ENCODE data around the gene SART3.
"Not testable (repeated sequence)": the region's sequence is repeated elsewhere in the genome, so short reads cannot be mapped to it uniquely, and the experiment has no call there.

Gene SART3

DNA sequence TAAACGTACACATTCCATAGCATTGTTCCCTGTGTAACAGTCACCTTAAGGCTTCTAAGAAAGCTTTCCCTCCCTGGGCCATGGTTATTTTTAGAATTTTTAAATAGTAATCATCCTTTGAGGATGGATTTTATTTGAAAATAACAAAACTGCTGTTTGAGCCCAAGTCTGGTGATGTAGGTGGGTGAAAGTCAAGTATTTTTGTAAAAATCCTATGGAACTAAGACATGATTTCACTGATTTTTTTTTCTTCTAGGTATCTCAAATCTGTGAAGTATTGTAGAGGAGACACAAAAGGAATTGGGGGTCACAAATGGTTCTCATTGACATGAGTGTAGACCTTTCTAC, 2.8 kb upstream of the SART3 start:
- DNase-seq (ENCODE audit: low read depth in 2 of 2, low spot score in 1 of 2): no peak

DNA sequence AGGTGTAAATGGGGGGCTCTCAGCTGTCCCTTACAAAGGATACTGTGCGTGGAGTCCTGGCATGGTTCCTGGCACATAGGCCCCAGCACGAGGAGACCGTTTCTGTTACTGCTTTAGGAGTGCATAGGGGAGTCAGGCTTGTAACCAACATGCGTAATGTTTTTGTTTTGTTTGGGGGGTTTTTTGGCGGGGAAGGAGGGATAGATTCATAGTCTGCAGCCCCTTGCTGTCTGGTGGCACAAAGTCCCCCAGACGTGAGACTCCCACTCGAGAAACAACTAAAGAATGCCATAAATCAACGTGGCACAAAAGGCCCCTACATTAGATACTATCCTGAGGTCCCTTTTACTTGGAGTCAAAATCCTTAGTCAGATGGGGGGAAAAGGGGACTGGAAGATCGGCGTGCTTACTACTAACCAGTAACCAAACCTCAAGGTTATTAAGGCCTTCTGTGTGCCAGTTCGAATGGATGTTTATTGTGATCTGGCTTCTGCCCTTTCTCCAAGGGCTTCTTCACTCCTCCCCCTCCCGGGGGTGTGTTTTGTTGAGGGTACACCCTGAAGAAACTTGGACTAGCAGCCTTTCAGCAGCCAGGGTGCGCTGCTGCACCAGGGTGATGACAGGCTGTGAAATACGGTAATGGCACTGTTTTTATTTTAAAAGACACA, 2.3 kb upstream of the SART3 start:
- peak; percentile 46 to 74 for DNase-seq (ENCODE audit: low read depth in 2 of 2, low spot score in 1 of 2)

DNA sequence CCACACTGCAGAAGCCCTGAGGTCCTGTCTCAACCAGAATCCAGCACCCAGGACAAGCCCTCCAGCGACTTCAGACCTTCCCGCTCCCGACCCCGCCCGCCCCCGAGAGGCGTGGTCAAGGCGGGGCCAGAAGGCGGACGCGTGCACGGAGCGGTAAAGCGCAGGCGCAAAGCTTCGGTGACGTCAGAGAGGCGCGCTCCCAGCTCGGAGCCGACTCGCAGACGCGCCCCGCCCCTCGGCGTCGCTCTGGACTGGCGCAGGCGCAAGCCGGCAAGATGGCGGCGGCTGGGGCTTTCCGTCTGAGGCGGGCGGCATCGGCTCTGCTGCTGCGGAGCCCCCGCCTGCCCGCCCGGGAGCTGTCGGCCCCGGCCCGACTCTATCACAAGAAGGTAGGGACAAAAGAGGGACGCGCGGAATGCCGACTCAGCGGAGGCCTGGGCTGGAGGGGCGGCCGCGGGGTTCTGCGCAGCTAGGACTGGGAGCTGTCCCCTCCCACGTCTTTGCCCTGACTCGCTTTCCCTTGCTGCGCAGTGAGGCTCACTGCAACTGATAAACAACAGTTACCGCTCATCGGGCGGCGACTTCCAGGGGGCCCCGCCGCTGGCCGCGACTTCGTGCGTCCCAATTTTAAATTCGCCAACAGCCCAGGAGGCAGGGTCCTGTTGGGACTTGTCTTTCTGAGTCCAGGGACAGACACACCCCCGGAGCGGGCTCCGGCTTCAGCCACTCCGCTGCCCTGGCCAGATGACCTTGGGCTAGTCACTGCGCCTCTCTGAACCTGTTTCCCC, 1.6 kb upstream of the SART3 start, which contains the start of gene ISCU:
TSS of gene ISCU (plus strand) at position 249 of the 788 bp plus-strand sequence. CDS start at position 276, 27 bp downstream.
- DNase-seq (ENCODE audit: low read depth in 2 of 2, low spot score in 1 of 2): peak; percentile 98 to 99

DNA sequence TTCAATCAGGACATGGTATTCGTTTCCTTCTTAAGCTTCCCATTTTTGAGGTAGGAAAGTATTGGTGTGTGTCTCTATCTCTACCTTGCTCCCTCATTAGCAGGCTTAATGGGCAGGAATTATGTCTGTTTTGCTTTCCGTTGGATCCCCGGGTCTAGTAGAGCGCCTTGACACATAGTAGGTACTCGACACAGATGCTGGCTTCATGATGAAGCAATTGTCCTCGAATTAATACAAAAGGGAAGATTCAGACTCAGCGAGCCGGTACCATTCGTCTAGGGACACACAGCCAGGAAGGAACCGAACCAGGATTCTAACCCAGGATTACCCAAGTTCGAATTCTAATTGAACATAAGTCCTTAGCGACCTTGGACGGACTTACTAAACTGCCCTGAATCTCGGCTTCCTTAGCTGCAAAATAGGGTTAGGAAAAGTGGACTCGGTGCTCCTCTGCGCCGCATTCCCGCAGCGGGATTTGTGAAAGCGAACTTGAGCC, 927 bp upstream of the SART3 start:
- no peak for DNase-seq (ENCODE audit: low read depth in 2 of 2, low spot score in 1 of 2)

DNA sequence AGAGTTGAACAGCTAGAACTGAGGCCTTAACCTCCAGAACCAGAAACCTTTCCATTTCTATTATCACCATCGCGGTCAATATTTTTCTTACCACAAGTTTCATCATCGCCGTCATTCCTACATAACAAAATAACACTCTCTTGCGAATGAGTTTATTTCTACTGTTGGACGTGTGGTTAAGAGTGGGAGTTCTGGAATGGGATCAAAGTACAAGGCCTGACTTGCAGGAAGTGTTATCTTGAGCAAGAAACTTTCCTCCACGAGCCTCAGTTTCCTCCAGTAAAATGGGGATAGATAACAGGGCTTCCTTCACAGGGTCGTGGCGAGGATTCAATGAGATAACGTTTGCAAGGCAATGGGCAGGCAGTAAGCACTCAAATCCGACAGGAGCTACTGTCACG, 652 bp downstream of the SART3 start:
- DNase-seq (ENCODE audit: low read depth in 2 of 2, low spot score in 1 of 2): no peak

DNA sequence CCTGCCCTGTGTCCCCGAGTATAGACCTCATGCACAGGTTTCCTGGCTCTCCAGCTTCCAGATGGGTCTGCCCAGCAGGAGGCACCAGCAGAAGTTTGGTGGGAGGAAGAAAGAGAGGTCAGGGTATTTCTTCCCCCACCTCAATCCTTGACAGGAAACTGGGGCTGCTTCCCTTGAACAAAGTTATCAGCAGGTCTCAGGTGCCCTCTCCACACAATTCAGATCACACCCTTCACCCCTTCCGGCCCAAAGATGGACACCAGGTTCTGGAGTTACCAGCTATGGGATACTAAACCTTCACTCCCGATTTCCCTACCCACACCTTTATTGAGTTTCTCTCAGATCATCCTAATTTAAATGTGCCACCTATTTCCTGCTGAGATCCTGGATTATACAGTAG, 1.2 kb downstream of the SART3 start:
- DNase-seq (ENCODE audit: low read depth in 2 of 2, low spot score in 1 of 2): no peak

DNA sequence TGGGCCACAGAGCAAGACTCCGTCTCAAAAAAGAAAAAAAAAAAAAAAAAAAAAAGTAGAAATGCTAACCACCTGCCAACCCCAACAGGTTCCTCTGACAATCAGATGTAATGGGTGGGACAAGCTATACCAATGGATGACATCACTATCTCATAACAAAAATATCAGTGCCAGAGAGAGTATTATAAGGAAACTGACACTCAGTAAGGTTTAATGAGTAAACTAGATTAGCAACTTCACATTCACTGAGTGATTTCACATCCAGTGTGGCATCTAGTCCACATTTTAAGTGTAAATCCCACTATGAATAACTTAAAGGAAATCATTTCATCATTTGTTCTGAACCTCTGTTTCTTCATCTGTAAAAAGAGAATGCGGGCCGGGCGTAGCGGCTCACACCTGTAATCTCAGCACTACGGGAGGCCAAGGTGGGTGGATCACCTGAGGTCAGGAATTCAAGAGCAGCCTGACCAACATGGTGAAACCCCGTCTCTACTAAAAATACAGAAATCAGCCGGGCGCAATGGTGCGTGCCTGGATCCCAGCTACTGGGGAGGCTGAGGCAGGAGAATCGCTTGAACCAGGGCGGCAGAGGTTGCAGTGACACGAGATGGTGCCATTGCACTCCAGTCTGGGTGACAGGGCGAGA, 1.8 kb downstream of the SART3 start:
- DNase-seq (ENCODE audit: low read depth in 2 of 2, low spot score in 1 of 2): no peak

DNA sequence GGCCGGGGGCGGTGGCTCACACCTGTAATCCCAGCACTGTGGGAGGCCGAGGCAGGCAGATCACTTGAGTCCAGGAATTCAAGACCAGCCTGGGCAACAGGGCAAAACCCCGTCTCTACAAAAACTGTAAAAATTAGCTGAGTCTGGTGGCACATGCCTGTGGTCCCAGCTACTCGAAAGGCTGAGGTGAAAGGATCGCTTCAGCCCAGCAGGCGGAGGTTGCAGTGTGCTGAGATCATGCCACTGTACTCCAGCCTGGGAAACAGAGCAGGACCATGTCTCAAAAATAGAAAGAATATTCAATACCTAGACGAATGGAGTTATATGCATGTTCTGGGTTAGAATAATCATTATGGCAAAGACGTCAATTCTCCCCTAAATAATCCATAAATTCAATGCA, 5.6 kb downstream of the SART3 start:
- not testable (repeated sequence) for DNase-seq (ENCODE audit: low read depth in 2 of 2, low spot score in 1 of 2)

DNA sequence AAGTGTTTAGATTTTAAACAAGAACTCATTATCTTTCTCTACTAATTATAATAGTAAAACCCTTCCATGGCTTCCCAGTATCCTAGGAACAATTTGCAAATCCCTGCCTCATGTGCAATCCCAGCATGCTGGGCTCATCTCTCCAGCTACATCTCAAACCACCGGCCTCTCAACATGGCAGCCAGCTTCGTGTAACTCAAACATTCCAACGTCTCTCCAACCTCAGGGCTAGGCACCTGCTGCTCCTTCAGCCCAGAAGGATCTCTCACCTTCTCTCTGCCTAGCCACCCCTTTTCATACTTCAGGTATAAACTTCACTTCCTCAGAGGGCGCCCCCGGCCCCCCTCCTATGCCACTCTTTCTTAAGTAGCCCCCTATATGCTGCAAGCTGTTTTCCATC, 7.2 kb downstream of the SART3 start:
- no peak for DNase-seq (ENCODE audit: low read depth in 2 of 2, low spot score in 1 of 2)

DNA sequence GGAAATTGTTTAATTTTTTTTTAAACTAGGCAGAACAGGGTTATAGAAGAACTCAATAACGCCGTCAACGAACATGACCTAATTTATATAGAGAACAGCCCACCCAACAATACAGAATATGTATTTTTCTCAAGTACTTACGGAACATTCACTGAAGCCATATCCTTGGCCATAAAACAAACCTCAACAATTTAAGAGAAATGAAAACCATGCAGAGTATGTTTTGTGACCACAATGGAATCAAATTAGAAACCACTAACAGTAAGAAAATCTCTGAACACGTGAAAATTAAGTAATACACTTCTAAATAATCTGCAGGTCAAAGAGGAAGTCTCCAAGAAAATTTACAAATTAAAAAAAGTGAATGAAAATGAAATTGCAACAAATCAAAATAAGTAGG, 9.4 kb downstream of the SART3 start:
- DNase-seq (ENCODE audit: low read depth in 2 of 2, low spot score in 1 of 2): no peak

DNA sequence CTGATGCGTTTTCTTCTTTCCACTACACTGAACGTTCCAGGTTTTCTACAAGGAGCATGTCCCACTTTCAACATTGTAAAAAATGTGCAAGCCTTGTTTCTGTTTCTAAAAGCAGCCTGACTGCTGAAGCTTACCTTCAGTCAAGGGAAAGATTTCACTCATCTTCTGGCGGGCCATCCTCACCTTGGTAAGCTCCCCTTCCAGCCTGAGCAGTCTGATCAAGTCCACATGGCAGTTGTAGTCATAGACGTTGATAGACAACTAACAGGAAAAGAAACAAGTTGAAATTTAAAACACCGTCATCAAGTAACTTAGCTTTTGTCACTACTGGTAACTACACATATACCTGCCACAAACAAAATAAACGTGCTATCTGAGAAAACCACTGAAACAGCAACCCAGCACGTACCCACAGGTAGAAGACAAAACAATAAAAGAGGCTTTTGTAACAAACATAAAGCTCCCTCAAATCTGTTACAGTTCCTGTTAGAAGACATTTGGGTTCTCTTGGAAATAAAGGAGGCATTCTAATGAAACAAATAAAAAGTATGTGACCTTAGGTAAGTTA, 11.9 kb downstream of the SART3 start:
- no peak for DNase-seq (ENCODE audit: low read depth in 2 of 2, low spot score in 1 of 2)

DNA sequence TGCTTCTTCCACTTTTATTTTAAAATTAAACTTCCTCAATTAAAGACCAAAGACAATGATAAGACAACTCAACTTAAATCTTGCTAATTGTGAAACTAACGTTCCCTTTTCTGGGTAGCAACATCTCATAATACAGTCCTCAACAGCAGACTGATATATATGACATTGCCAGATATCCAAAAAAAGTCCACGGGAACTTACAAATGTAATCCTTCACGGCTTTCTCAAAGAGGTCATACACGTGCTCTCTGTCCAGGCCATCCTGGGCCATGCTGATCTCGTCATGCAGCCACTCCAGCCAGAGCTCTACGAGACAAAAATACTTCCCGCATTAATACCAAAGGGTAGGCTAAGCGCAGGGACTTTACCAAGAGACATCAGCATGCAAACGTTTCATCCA, 13.3 kb downstream of the SART3 start:
- no peak for DNase-seq (ENCODE audit: low read depth in 2 of 2, low spot score in 1 of 2)

DNA sequence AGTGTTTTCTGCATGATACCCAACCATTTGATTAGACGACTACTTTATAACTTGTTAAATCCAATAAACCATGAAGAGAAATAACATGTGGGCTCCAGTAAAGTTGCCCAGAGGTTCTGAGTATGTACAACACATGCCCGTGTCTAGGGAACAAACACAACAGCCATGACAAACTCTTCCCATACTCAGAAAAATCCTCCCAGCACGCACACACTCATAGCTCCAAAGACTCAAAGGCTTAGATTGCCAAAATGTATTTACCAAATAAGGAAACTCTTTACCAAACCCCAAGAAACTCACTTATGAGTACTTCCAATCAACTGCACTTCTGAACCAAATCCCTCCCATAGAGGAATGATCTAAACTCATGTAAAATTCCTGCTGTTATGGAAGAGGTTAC, 17.3 kb downstream of the SART3 start:
- no peak for DNase-seq (ENCODE audit: low read depth in 2 of 2, low spot score in 1 of 2)

DNA sequence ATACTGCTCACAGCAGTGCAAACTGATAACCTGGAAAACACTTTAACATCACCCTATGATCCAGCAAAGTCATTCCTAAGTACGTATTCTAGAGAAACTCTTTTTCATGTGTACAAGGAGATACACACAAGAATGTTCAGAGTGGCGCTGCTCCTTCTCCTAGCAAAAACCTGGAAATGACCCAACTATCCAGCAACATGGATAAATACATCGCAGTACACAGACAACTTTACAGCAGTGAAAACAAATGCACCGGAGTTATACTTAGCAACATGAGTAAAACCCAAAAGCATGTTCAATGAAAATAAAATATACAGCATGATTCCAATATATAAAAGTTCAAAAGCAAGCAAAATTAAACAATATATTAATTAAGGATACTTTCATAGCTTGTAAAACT, 18.7 kb downstream of the SART3 start:
- no peak for DNase-seq (ENCODE audit: low read depth in 2 of 2, low spot score in 1 of 2)

DNA sequence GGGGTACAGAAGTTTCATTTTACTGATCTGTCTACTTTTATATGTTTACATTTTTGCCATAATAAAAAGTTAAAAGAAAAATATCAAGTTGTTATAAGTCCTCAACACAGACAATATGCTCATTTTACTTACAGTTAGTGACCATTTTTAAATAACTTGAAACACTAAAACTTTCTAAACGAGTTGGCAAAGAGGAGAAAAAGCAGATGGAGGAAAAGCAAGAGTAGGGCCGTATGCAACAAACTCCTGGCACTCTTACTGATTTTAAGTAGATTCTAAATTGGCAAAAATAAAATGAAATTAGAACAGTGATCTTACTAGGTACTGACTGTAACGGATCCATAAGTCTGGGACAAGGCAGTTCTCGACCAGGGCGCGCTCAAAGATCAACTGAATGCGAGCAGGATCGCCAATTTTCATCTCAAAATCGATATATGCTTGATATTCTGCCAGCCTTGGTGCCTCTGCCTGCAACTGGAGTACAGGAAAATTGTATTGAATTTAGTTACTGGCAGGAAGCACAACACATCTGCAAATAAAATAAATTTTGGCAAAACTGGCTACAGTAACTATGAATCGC, 22.3 kb downstream of the SART3 start:
- DNase-seq (ENCODE audit: low read depth in 2 of 2, low spot score in 1 of 2): no peak

DNA sequence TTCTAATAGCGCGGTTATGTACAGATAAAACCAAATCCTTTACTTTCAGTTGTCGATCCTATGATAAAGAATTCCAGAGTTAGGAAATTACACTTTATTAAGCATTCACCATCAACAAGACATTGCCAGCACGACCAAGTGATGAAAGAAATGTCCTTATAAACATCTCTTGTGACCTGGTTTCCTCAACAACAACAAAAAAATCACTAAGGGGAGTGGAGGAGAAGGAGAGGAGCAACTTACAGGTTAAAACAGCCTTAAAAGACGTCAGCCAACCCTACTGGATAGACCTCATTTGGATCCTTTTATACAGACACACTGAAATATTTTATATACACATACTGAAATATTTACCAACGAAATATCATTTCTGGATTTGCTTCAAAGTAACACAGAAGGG, 22.8 kb downstream of the SART3 start:
- DNase-seq (ENCODE audit: low read depth in 2 of 2, low spot score in 1 of 2): no peak

DNA sequence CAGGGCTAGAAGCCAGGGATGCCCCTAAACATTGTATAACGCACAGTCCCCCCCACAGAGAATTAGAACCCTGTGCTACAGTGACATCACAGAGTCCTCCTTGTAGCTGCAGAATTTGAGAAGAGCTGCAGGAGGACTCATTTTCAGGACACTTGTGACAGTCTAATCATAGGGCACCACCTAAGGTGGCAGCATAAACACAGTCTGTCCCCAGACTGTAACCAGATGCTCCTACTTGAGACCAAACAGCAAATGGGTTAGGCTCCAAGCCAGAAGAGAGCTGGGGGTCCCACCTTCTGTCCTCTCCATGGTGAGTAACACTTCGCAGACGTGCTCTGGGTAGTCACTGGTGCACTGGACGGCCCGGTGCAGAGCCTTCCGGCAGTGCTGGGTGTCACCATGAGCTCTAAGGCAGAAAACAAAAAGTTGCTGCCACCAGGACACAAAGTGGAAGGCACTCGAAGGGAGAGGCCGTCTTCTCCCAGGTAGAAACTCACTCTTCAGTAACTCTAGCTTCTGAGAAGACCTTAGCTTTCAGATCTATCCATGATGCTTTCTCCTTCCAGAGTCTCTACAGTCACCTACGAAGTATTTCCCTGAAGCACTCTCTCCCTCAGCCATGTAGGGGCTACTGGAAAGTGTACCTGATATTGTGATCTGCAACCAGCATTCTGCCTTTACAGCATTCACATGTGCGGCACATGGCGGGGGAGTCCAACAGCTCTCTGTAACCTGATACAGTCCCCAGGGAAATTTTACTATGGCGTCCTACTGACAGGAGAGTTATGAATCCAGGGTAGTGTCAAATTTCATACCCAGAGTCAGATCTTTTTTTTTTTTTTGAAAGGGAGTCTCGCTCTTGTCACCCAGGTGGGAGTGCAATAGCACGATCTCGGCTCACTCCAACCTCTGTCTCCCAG, 28.8 kb downstream of the SART3 start:
- no peak for DNase-seq (ENCODE audit: low read depth in 2 of 2, low spot score in 1 of 2)

DNA sequence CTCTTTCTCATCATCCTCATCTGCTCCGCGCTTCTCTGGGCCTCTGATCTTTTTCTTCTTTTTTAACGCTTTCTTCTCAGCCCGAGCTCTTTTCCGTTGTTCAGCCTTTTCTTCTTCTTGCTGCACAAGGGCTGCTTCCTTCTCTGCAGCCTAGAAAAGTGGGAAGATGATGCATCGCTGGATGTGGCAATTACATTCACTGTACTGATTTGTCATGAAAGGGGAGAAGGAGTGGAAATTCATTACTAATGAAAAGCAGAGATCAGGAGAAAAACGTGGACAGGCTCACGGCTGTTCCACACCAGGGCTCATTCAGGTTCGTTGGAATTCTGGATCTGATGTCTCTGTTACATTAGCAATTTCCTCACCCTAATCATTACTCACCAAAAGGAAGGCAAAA, 30.8 kb downstream of the SART3 start:
- no peak for DNase-seq (ENCODE audit: low read depth in 2 of 2, low spot score in 1 of 2)

DNA sequence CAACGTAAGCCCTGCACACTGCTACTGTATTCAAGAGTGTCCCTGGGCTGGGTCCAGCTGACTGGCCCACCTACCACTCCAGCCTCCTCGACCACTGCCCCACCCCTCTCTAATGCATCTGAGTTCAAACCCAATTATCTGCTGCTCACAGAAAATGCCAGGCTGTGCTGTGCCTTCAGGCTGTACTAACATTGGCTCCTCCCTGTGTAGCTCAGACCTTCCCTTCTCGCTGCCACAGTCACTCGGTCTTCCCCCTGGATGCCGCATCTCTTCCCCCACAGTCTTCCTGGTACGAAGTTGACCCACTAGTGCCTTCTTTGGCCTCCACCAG, 33.8 kb downstream of the SART3 start:
- no peak for DNase-seq (ENCODE audit: low read depth in 2 of 2, low spot score in 1 of 2)

DNA sequence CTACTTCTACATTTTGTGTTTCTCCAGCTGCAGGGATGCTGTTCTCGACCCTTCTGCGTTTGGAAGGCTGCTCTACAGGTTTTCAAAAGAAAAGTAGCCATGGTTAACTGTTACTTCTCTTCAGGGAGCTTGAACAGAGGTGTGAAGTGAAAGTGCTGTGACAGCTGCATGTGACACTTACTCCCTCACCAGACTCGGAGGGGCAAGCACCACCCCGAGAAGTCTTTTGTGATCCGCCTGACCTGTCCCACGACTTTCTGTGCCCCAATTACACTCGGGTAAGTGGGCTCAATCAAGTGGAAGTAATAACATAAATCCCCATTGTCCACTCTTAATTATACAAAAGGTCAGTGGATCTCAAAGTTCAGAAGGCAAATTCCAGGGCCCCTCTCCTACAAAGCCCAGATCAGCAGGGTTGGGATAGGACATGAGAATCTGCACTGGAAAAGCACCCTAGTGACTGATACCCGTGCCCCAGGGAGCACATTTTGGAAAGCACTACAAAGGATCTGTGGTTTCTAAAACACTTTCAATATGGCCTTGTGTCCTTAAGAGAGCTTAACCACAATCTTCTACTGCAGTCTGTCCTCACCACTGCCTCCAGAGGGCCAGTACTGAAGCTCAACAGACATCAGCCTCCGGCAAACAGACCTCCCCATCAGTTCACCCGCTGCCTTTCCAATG, 34.3 kb downstream of the SART3 start:
- no peak for DNase-seq (ENCODE audit: low read depth in 2 of 2, low spot score in 1 of 2)

All from stimulated activated CD8-positive, alpha-beta memory T cell treated with anti-CD3 and anti-CD28 coated beads, Interleukin-4, amount 100 ng/mL, for 1 hour (primary cell).